HepG2 (cell line): ENCODE measurements around the gene ABCC3. TPM values are rescaled to one million over a fixed set of nuclear protein-coding genes. Genes with fewer than 3 reads are reported as not detected.
A peak's percentile ranks its signal among the peaks of the same experiment; 100 is the strongest.

ENCODE experiments used
- ATM ChIP-seq: fragments of 450-650 bp; IDR thresholded peaks from 2 replicates; pipeline ENCODE4 v1.7.1; 2017; ENCODE audit warnings: mild to moderate bottlenecking, borderline replicate concordance
- BCL3 ChIP-seq: sonication (generic); formaldehyde crosslinking; IDR thresholded peaks from 2 replicates; pipeline ENCODE4 v1.5.1; 2020; ENCODE audit warnings: mild to moderate bottlenecking, missing genetic modification reagents, moderate library complexity
- CCDC6 ChIP-seq: sonication (generic); formaldehyde crosslinking; IDR thresholded peaks from 2 replicates; pipeline ENCODE4 v1.8.1; 2022; ENCODE audit warnings: mild to moderate bottlenecking, missing genetic modification reagents, moderate library complexity
- DMAP1 ChIP-seq: IDR thresholded peaks from 2 replicates; pipeline ENCODE4 v1.6.1; 2016
- GLI4 ChIP-seq: sonication (generic); formaldehyde crosslinking; IDR thresholded peaks from 2 replicates; pipeline ENCODE4 v1.5.1; 2020; ENCODE audit warnings: missing genetic modification reagents, mild to moderate bottlenecking, moderate library complexity, borderline replicate concordance
- HMG20A ChIP-seq: IDR thresholded peaks from 2 replicates; pipeline ENCODE4 v1.6.1; 2016; ENCODE audit warnings: borderline replicate concordance
- HNF4G ChIP-seq, 2 experiments: sonication (generic) in 1 of 2; formaldehyde crosslinking in 1 of 2; IDR thresholded peaks; 2 replicates each; pipeline versions ENCODE4 v1.4.0 to v1.6.1; 2011 to 2020; ENCODE audit warnings: borderline replicate concordance in 2 of 2, low read depth in 2 of 2, mild to moderate bottlenecking in 2 of 2, low read length in 1 of 2, missing genetic modification reagents in 1 of 2, moderate library complexity in 1 of 2
- HNRNPUL1 ChIP-seq: fragments of 200-400 bp; formaldehyde crosslinking; IDR thresholded peaks from 2 replicates; pipeline ENCODE4 v1.6.1; 2017; ENCODE audit warnings: low read depth, mild to moderate bottlenecking, low read length, moderate library complexity
- KAT8 ChIP-seq: IDR thresholded peaks from 2 replicates; pipeline ENCODE4 v1.6.1; 2016; ENCODE audit warnings: missing genetic modification reagents, missing compliant biosample characterization
- KDM5A ChIP-seq: fragments of 200-600 bp; sonication (generic); IDR thresholded peaks from 2 replicates; pipeline ENCODE4 v1.7.0; 2018; ENCODE audit warnings: antibody characterized with exemption, mild to moderate bottlenecking, low read length, borderline replicate concordance
- MAFK ChIP-seq, 2 experiments: IDR thresholded peaks in 1 of 2; conservative IDR thresholded peaks in 1 of 2; 2 replicates each; pipeline ENCODE4 v1.6.1; 2011; ENCODE audit warnings: improper control_type of control experiment in 2 of 2, low read length in 2 of 2
- PBX3 ChIP-seq: sonication (generic); formaldehyde crosslinking; IDR thresholded peaks from 2 replicates; pipeline ENCODE4 v1.8.1; 2023; ENCODE audit warnings: missing genetic modification reagents, inconsistent platforms, borderline replicate concordance
- POLR2AphosphoS5 ChIP-seq: IDR thresholded peaks from 2 replicates; pipeline ENCODE4 v1.6.1; 2012; ENCODE audit warnings: low read depth, low read length
- SMAD9 ChIP-seq: sonication (generic); formaldehyde crosslinking; IDR thresholded peaks from 2 replicates; pipeline ENCODE4 v1.5.1; 2020; ENCODE audit warnings: mild to moderate bottlenecking, missing genetic modification reagents
- SRSF9 ChIP-seq: fragments of 200-400 bp; formaldehyde crosslinking; IDR thresholded peaks from 2 replicates; pipeline ENCODE4 v1.6.1; 2018; ENCODE audit warnings: borderline replicate concordance, mild to moderate bottlenecking, low read depth, low read length; ENCODE audit not compliant: insufficient read depth, poor library complexity, severe bottlenecking
- YY1 ChIP-seq: IDR thresholded peaks from 2 replicates; pipeline ENCODE4 v1.6.1; 2011; ENCODE audit warnings: low read length, low read depth, moderate library complexity, mild to moderate bottlenecking; ENCODE audit not compliant: insufficient read depth, insufficient replicate concordance
- ZBTB25 ChIP-seq: IDR thresholded peaks from 2 replicates; pipeline ENCODE4 v1.6.1; 2018; ENCODE audit warnings: missing genetic modification reagents
- ZFY ChIP-seq: sonication (generic); formaldehyde crosslinking; IDR thresholded peaks from 2 replicates; pipeline ENCODE4 v1.4.0; 2020; ENCODE audit warnings: missing genetic modification reagents
- ZNF501 ChIP-seq: sonication (generic); formaldehyde crosslinking; IDR thresholded peaks from 2 replicates; pipeline ENCODE4 v1.5.1; 2020; ENCODE audit warnings: mild to moderate bottlenecking, moderate library complexity, missing genetic modification reagents
- ZNF512B ChIP-seq: sonication (generic); formaldehyde crosslinking; IDR thresholded peaks from 2 replicates; pipeline ENCODE4 v1.5.1; 2020; ENCODE audit warnings: missing genetic modification reagents, mild to moderate bottlenecking, borderline replicate concordance
- ZNF605 ChIP-seq: sonication (generic); formaldehyde crosslinking; IDR thresholded peaks from 2 replicates; pipeline ENCODE4 v1.8.0; 2022; ENCODE audit warnings: mild to moderate bottlenecking, missing genetic modification reagents
- ZNF747 ChIP-seq: sonication (generic); formaldehyde crosslinking; IDR thresholded peaks from 2 replicates; pipeline ENCODE4 v1.8.1; 2023; ENCODE audit warnings: missing genetic modification reagents, mild to moderate bottlenecking, borderline replicate concordance
- polyA plus RNA-seq, 8 experiments: library from polyadenylated mRNA; depleted of rRNA in 3 of 8; stranded (reverse) in 7 of 8; unstranded in 1 of 8; fragments of >200 nt; fragmentation: Illumina TruSeq in 4 of 8; extraction: Trizol in 4 of 8; gene quantifications; 2 replicates each; pipeline versions ENCODE4 v1.2.1 to v1.2.3, GENCODE V29; 2011 to 2016; ENCODE audit warnings: low read depth in 4 of 8, missing spikeins in 1 of 8, mixed read lengths in 1 of 8; ENCODE audit not compliant: insufficient read depth in 1 of 8
- total RNA-seq, 5 experiments: library from RNA; depleted of rRNA; stranded (reverse); fragments of >200 nt; fragmentation: Illumina TruSeq; extraction: Trizol; gene quantifications; 2 replicates each; pipeline ENCODE4 v1.2.3, GENCODE V29; 2016; ENCODE audit warnings: low read depth in 1 of 5

Gene ABCC3
- total and polyA plus RNA-seq, 2 of the 13 experiments (the other 11 are each of a cell fraction or from before 2014, with no cell fraction given) = 25.2 to 50.7 TPM

- TF ChIP-seq PBX3 (CRISPR knock-in tag) = no peak
- TF ChIP-seq SRSF9 = no peak
- TF ChIP-seq ZFY (CRISPR knock-in tag) = peak; percentile 42; the same call in 1 of the 2 replicates
- TF ChIP-seq HNF4G (IDR thresholded peaks at IDR 0.05; ENCODE audit: borderline replicate concordance, low read depth, low read length) = peak; percentile 54; the same call in 1 of the 2 replicates
- TF ChIP-seq HNF4G (CRISPR knock-in tag; IDR thresholded peaks at IDR 0.05; ENCODE audit: borderline replicate concordance, low read depth) = peak; percentile 92; the same call in 1 of the 2 replicates
- peak; percentile 93 for TF ChIP-seq ZNF501 (CRISPR knock-in tag)
- TF ChIP-seq ZBTB25 (CRISPR knock-in tag) = 0 out of 2 replicates have a peak, but pooled peaks have one; percentile 14
- peak; percentile 78 for TF ChIP-seq CCDC6 (CRISPR knock-in tag)
- no peak for TF ChIP-seq ZNF512B (CRISPR knock-in tag)
- TF ChIP-seq SMAD9 (CRISPR knock-in tag) = no peak
- TF ChIP-seq MAFK (conservative IDR thresholded peaks at IDR 0.05 in 1 of 2, IDR thresholded peaks at IDR 0.05 in 1 of 2; ENCODE audit: low read length in 2 of 2) = no peak
- TF ChIP-seq ZNF605 = peak; percentile 65
- TF ChIP-seq POLR2AphosphoS5 = no peak
- TF ChIP-seq ATM = no peak
- TF ChIP-seq KDM5A = no peak
- TF ChIP-seq GLI4 = no peak
- peak; percentile 59 for TF ChIP-seq HMG20A (CRISPR knock-in tag)
- peak; percentile 27 for TF ChIP-seq YY1
- 0 out of 2 replicates have a peak, but pooled peaks have one; percentile 42 for TF ChIP-seq DMAP1 (CRISPR knock-in tag)
- 0 out of 2 replicates have a peak, but pooled peaks have one; percentile 63 for TF ChIP-seq ZNF747 (CRISPR knock-in tag)
- TF ChIP-seq HNRNPUL1 = no peak
- TF ChIP-seq BCL3 (CRISPR knock-in tag) = peak; percentile 71
- TF ChIP-seq KAT8 = peak; percentile 74; the same call in 1 of the 2 replicates
These were observed 6.7 kb upstream of the ABCC3 start (continued) for GRCh38 chr17:50627782-50628601.
